Measurements from ENCODE around the gene FOXC1. TPM values are rescaled to one million over a fixed set of nuclear protein-coding genes. Genes with fewer than 3 reads are reported as not detected.

FOXC1 gene
- total RNA-seq (2022) (16.7 and 16.8 TPM in 2 replicates), Bru-seq, nascent RNA (percentile 85 among the genes with signal in this experiment), BruChase-seq, experiment 1, labeled RNA remaining after a 6-hour chase (percentile 85 among the genes with signal in this experiment), BruChase-seq, experiment 2, labeled RNA remaining after a 2-hour chase (percentile 96 among the genes with signal in this experiment)
- long read RNA-seq, transcript FOXC1-202 (1 exons, 3,831 nt), result minor isoform, 10 of 22 reads
- long read RNA-seq, transcript FOXC1-201 (1 exons, 3,926 nt), result major isoform, 12 of 22 reads
- long read RNA-seq, partial matches to known transcripts, result 0 of 22 reads
- long read RNA-seq, other reads (novel, unspliced or antisense), result 0 of 22 reads

DNA sequence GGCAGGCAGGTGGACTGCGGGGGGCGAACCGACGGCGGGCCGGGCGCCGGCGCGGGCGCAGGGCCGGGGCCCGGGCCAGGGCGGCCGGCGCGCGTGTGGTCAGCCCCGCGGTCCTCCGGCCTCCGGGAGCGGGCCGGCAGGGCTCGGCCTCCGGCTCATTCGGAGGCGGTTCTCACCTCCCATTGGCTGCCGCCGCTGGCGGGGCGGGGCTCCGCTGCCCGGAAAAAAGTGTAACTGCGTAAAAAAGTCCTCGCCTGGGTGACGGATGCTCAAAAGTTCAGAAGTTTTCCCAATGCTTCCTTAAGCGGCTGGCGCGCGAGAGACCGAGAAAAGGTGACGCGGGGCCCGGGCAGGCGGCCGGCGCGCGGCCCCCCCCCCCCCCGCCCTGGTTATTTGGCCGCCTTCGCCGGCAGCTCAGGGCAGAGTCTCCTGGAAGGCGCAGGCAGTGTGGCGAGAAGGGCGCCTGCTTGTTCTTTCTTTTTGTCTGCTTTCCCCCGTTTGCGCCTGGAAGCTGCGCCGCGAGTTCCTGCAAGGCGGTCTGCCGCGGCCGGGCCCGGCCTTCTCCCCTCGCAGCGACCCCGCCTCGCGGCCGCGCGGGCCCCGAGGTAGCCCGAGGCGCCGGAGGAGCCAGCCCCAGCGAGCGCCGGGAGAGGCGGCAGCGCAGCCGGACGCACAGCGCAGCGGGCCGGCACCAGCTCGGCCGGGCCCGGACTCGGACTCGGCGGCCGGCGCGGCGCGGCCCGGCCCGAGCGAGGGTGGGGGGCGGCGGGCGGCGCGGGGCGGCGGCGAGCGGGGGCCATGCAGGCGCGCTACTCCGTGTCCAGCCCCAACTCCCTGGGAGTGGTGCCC lies at the start of gene FOXC1:
FOXC1 (plus strand) TSS at position 268 of the 849 bp plus-strand sequence; CDS start at position 799, 531 bp downstream.
- no peak for TF ChIP-seq CTCF (IDR thresholded peaks at IDR 0.05; ENCODE audit: unreplicated experiment)
- Mint-ChIP-seq H3K4me1 (ENCODE audit: insufficient read depth, unreplicated experiment) (no peaks in the 10 kb centered on the region), H3K4me3 (ENCODE audit: unreplicated experiment) (peak within 1 kb of the TSS; percentile 92), H3K9me3 (ENCODE audit: unreplicated experiment) (no peaks in the 10 kb centered on the region), H3K36me3 (ENCODE audit: insufficient read depth, unreplicated experiment) (peaks cover 7% of the 10 kb centered on the region), H3K27ac (ENCODE audit: low read depth, unreplicated experiment) (peak within 1 kb of the TSS; percentile 84), H3K27me3 (ENCODE audit: insufficient read depth, unreplicated experiment) (no peaks in the 10 kb centered on the region)
- BruUV-seq (replicated peaks), result no TSS peak
- ChIA-PET CTCF (interaction anchor here (0.5 to 3.5 kb wide), 9 partner anchors 13 to 1380 kb away, joined by 3 to 24 read pairs (median 4); no protein-coding TSS in a partner anchor), POLR2A (interaction anchor here (0.6 to 3.8 kb wide), 17 partner anchors 12 to 1195 kb away, joined by 3 to 68 read pairs (median 3); partner anchors contain the start of gene WRNIP1)
- intact Hi-C loops (cut with micrococcal nuclease), result loop anchor here (1.0 to 5.0 kb wide), 2 partner anchors 182 to 427 kb away; no protein-coding TSS in a partner anchor
- DNase-seq (ENCODE audit: unreplicated experiment), result peak; percentile 94

GRCh38 chr6:1560281-1561058 lies 49.2 kb upstream of the FOXC1 start:
- no peak for DNase-seq (ENCODE audit: unreplicated experiment)
- no peak overlapping the region for H3K27ac Mint-ChIP-seq (ENCODE audit: low read depth, unreplicated experiment)
- H3K9me3 Mint-ChIP-seq (ENCODE audit: unreplicated experiment), result peaks cover 6% of the 10 kb centered on the region
- CTCF ChIA-PET, result interaction anchor here (2.4 kb wide), 1 partner anchor 8 kb away, joined by 11 read pairs; no protein-coding TSS in a partner anchor
- POLR2A ChIA-PET, result interaction anchor here (0.7 kb wide), 1 partner anchor 9 kb away, joined by 3 read pairs; no protein-coding TSS in a partner anchor
- H3K27me3 Mint-ChIP-seq (ENCODE audit: insufficient read depth, unreplicated experiment), result no peaks in the 10 kb centered on the region
- peaks cover 5% of the 10 kb centered on the region for H3K36me3 Mint-ChIP-seq (ENCODE audit: insufficient read depth, unreplicated experiment)
- no TSS peak for BruUV-seq (replicated peaks)
- no peak for TF ChIP-seq CTCF (IDR thresholded peaks at IDR 0.05; ENCODE audit: unreplicated experiment)
- no peaks in the 10 kb centered on the region for H3K4me1 Mint-ChIP-seq (ENCODE audit: insufficient read depth, unreplicated experiment)
- no peak overlapping the region for H3K4me3 Mint-ChIP-seq (ENCODE audit: unreplicated experiment)
- intact Hi-C loops (cut with micrococcal nuclease), result no loop called here

GRCh38 chr6:1561355-1561754 lies 48.4 kb upstream of the FOXC1 start:
- no TSS peak for BruUV-seq (replicated peaks)
- no peaks in the 10 kb centered on the region for H3K27me3 Mint-ChIP-seq (ENCODE audit: insufficient read depth, unreplicated experiment)
- DNase-seq (ENCODE audit: unreplicated experiment), result no peak
- ChIA-PET POLR2A (interaction anchor here (0.7 kb wide), 1 partner anchor 8 kb away, joined by 3 read pairs; no protein-coding TSS in a partner anchor), CTCF (interaction anchor here (2.4 kb wide), 1 partner anchor 9 kb away, joined by 11 read pairs; no protein-coding TSS in a partner anchor)
- H3K36me3 Mint-ChIP-seq (ENCODE audit: insufficient read depth, unreplicated experiment), result no peaks in the 10 kb centered on the region
- intact Hi-C loops (cut with micrococcal nuclease), result no loop called here
- no peak overlapping the region for H3K27ac Mint-ChIP-seq (ENCODE audit: low read depth, unreplicated experiment)
- no peaks in the 10 kb centered on the region for H3K4me1 Mint-ChIP-seq (ENCODE audit: insufficient read depth, unreplicated experiment)
- H3K9me3 Mint-ChIP-seq (ENCODE audit: unreplicated experiment), result peaks cover 6% of the 10 kb centered on the region
- H3K4me3 Mint-ChIP-seq (ENCODE audit: unreplicated experiment), result no peak overlapping the region
- no peak for TF ChIP-seq CTCF (IDR thresholded peaks at IDR 0.05; ENCODE audit: unreplicated experiment)
